ENCODE measurements around the gene SRPK2.

Gene SRPK2

DNA sequence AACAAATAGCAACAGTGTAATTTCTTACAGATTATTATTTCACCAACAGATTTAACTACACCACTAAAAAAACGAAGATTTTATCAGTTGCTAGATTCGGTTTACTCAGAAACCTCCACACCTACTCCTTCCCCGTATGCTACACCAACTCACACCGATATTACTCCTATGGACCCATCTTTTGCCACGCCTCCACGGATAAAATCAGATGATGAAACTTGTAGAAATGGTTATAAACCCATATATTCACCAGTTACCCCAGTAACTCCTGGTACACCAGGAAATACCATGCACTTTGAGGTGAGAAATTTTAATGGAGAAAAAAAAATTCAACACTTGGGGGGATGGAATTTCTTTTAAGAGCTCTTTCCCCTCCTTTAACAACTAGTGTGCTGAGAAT is 282.2 kb downstream of the SRPK2 start:
- CTCF ChIA-PET = no interaction called here
- peaks cover 50 to 81% of the 10 kb centered on the region in 2 experiments for H3K36me3 ChIP-seq (ENCODE audit: control insufficient read depth in 2 of 2, insufficient read depth in 1 of 2, low read length in 2 of 2)
- POLR2A ChIA-PET = no interaction called here
- no peak overlapping the region for H3K27ac ChIP-seq (ENCODE audit: extremely low read depth, low read depth, low read length)
- H3K4me3 ChIP-seq (ENCODE audit: low read depth, low read length) = no peak overlapping the region
- H3K9me3 ChIP-seq (ENCODE audit: control insufficient read depth, insufficient read depth, low read depth, low read length) = no peaks in the 10 kb centered on the region
- H3K4me1 ChIP-seq (ENCODE audit: control insufficient read depth, insufficient read depth, low read length) = no peaks in the 10 kb centered on the region
- TF ChIP-seq KLF10 (tag by site-specific recombination; IDR thresholded peaks at IDR 0.05) (no peak), PRDM2 (tag by site-specific recombination; IDR thresholded peaks at IDR 0.05; ENCODE audit: borderline replicate concordance) (no peak)

GRCh38 chr7:105105579-105105978 is 283.1 kb downstream of the SRPK2 start:
- TF ChIP-seq ZNF639 (tag by site-specific recombination; IDR thresholded peaks at IDR 0.05) = no peak
- TF ChIP-seq ZNF311 (tag by site-specific recombination; IDR thresholded peaks at IDR 0.05; ENCODE audit: borderline replicate concordance) = no peak
- no peak for TF ChIP-seq ZNF521 (tag by site-specific recombination; IDR thresholded peaks at IDR 0.05)
- TF ChIP-seq ZBTB21 (tag by site-specific recombination; IDR thresholded peaks at IDR 0.05) = no peak
- no peak for TF ChIP-seq ZNF416 (tag by site-specific recombination; IDR thresholded peaks at IDR 0.05)
- no peak for TF ChIP-seq RBAK (tag by site-specific recombination; IDR thresholded peaks at IDR 0.05)
- no peak for TF ChIP-seq SETDB1 (IDR thresholded peaks at IDR 0.05; ENCODE audit: insufficient read length, low read length)
- no peak for TF ChIP-seq ZNF324 (tag by site-specific recombination; IDR thresholded peaks at IDR 0.05)
- no peak for TF ChIP-seq ZNF2 (tag by site-specific recombination; IDR thresholded peaks at IDR 0.05)
- ChIA-PET CTCF (no interaction called here), POLR2A (no interaction called here)
- no peak overlapping the region for H3K4me3 ChIP-seq (ENCODE audit: low read depth, low read length)
- H3K4me1 ChIP-seq (ENCODE audit: control insufficient read depth, insufficient read depth, low read length) = no peaks in the 10 kb centered on the region
- peaks cover 44 to 72% of the 10 kb centered on the region in 2 experiments for H3K36me3 ChIP-seq (ENCODE audit: control insufficient read depth in 2 of 2, insufficient read depth in 1 of 2, low read length in 2 of 2)
- no peaks in the 10 kb centered on the region for H3K9me3 ChIP-seq (ENCODE audit: control insufficient read depth, insufficient read depth, low read depth, low read length)
- no peak overlapping the region for H3K27ac ChIP-seq (ENCODE audit: extremely low read depth, low read depth, low read length)

- Histone ChIP-seq H3K9me3 (ENCODE audit: control insufficient read depth, insufficient read depth, low read depth, low read length) (no peaks in the 10 kb centered on the region), H3K4me3 (ENCODE audit: low read depth, low read length) (no peak overlapping the region), H3K27ac (ENCODE audit: extremely low read depth, low read depth, low read length) (no peak overlapping the region), H3K36me3 (ENCODE audit: control insufficient read depth in 2 of 2, insufficient read depth in 1 of 2, low read length in 2 of 2) (peaks cover 33 to 54% of the 10 kb centered on the region in 2 experiments), H3K4me1 (ENCODE audit: control insufficient read depth, insufficient read depth, low read length) (0 out of 2 replicates have a peak, but pooled peaks cover 2% of the 10 kb centered on the region)
- ChIA-PET POLR2A (no interaction called here), CTCF (interaction anchor here (1.1 kb wide), 1 partner anchor 121 kb away, joined by 6 read pairs; no protein-coding TSS in a partner anchor)
- TF ChIP-seq ZNF350 (tag by site-specific recombination; IDR thresholded peaks at IDR 0.05) (no peak), ZNF610 (tag by site-specific recombination; IDR thresholded peaks at IDR 0.05; ENCODE audit: borderline replicate concordance) (no peak), ZNF132 (tag by site-specific recombination; IDR thresholded peaks at IDR 0.05; ENCODE audit: borderline replicate concordance) (no peak), ZNF654 (tag by site-specific recombination; IDR thresholded peaks at IDR 0.05; ENCODE audit: low read depth) (no peak), SP3 (tag by site-specific recombination; IDR thresholded peaks at IDR 0.05) (no peak), ZSCAN23 (tag by site-specific recombination; IDR thresholded peaks at IDR 0.05) (no peak), ZNF843 (tag by site-specific recombination; IDR thresholded peaks at IDR 0.05) (no peak)
- TF ChIP-seq, protein P1, sequence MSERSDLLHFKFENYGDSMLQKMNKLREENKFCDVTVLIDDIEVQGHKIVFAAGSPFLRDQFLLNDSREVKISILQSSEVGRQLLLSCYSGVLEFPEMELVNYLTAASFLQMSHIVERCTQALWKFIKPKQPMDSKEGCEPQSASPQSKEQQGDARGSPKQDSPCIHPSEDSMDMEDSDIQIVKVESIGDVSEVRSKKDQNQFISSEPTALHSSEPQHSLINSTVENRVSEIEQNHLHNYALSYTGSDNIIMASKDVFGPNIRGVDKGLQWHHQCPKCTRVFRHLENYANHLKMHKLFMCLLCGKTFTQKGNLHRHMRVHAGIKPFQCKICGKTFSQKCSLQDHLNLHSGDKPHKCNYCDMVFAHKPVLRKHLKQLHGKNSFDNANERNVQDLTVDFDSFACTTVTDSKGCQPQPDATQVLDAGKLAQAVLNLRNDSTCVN (tag by site-specific recombination; optimal IDR thresholded peaks at IDR 0.05) = no peak
These were observed 286.0 kb downstream of the SRPK2 start for GRCh38 chr7:105102557-105103352.

All from HEK293 (cell line).